RWPE2 (cell line): ENCODE data around the gene DMWD.

ENCODE experiments used
- ATAC-seq: fragments of 200-7000 bp; cut with Tn5 transposase; 3 replicates; pipeline ENCODE4 v1.9.1; 2021; ENCODE audit warnings: low read depth
- DNase-seq: peaks from one replicate; pipeline ENCODE4 v3.0.0-alpha.2; 2020; ENCODE audit warnings: low spot score
- H3K27ac ChIP-seq: fragments of 450-650 bp; 2 replicates; pipeline ENCODE4 v1.5.1; 2017; ENCODE audit warnings: mild to moderate bottlenecking; ENCODE audit not compliant: poor library complexity, severe bottlenecking
- H3K27me3 ChIP-seq: fragments of 250-450 bp; sonication (Bioruptor Pico); 2 replicates; pipeline ENCODE4 v1.5.1; 2021; ENCODE audit warnings: mild to moderate bottlenecking, moderate library complexity; ENCODE audit not compliant: insufficient read depth, poor library complexity, severe bottlenecking
- H3K36me3 ChIP-seq: fragments of 250-450 bp; sonication (Bioruptor Pico); 2 replicates; pipeline ENCODE4 v1.5.1; 2020; ENCODE audit warnings: low read depth, mild to moderate bottlenecking, moderate library complexity
- H3K4me1 ChIP-seq: fragments of 250-450 bp; sonication (Bioruptor Pico); 2 replicates; pipeline ENCODE4 v1.5.1; 2021; ENCODE audit warnings: mild to moderate bottlenecking, moderate library complexity; ENCODE audit not compliant: insufficient read depth, poor library complexity, severe bottlenecking
- H3K4me3 ChIP-seq: fragments of 250-450 bp; sonication (Bioruptor Pico); 2 replicates; pipeline ENCODE4 v1.5.1; 2021; ENCODE audit warnings: mild to moderate bottlenecking, moderate library complexity; ENCODE audit not compliant: severe bottlenecking
- H3K9me3 ChIP-seq: fragments of 250-450 bp; sonication (Bioruptor Pico); 2 replicates; pipeline ENCODE4 v1.5.1; 2021; ENCODE audit warnings: mild to moderate bottlenecking, moderate library complexity; ENCODE audit not compliant: severe bottlenecking
- TF ChIP-seq, protein P1 (sequence below): fragments of 450-650 bp; IDR thresholded peaks from one replicate; pipeline ENCODE4 v1.5.1; 2017; ENCODE audit warnings: mild to moderate bottlenecking, moderate library complexity; ENCODE audit not compliant: poor library complexity, severe bottlenecking

Gene DMWD

GRCh38 chr19:45824531-45825262, 32.1 kb upstream of the DMWD start:
- ATAC-seq (no peak), DNase-seq (no peak)
- H3K27ac ChIP-seq: no peak overlapping the region
- no peaks in the 10 kb centered on the region for H3K27me3 ChIP-seq
- no peaks in the 10 kb centered on the region for H3K9me3 ChIP-seq
- no peak overlapping the region for H3K4me3 ChIP-seq
- TF ChIP-seq, protein P1, sequence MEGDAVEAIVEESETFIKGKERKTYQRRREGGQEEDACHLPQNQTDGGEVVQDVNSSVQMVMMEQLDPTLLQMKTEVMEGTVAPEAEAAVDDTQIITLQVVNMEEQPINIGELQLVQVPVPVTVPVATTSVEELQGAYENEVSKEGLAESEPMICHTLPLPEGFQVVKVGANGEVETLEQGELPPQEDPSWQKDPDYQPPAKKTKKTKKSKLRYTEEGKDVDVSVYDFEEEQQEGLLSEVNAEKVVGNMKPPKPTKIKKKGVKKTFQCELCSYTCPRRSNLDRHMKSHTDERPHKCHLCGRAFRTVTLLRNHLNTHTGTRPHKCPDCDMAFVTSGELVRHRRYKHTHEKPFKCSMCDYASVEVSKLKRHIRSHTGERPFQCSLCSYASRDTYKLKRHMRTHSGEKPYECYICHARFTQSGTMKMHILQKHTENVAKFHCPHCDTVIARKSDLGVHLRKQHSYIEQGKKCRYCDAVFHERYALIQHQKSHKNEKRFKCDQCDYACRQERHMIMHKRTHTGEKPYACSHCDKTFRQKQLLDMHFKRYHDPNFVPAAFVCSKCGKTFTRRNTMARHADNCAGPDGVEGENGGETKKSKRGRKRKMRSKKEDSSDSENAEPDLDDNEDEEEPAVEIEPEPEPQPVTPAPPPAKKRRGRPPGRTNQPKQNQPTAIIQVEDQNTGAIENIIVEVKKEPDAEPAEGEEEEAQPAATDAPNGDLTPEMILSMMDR: no peak
- peaks cover 47% of the 10 kb centered on the region for H3K36me3 ChIP-seq
- peaks cover 5% of the 10 kb centered on the region for H3K4me1 ChIP-seq

DNA sequence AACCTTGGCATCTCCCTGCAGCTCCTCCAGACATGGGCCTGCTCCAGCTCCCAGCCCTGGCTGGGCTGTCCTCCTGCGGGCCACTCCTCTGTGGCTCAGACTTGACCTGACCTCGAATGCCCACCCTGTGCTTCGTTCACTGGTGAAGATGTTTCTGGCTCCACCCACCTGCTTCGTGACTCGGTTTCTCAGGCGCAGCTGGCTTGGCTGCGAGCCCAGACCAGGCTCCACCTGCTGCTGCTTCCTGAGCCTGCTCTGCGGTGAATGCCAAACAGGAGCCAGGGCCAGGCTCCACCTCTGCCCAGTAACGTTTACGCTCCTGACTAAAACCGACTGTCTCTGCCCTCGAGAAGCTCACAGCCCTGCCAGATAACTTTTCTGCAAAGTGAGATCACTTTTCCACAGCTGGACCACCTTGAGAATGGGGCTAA, 31.4 kb upstream of the DMWD start:
- H3K4me1 ChIP-seq: peaks cover 5% of the 10 kb centered on the region
- no peak overlapping the region for H3K27ac ChIP-seq
- TF ChIP-seq, protein P1: no peak
- peak; percentile 54 for ATAC-seq
- H3K36me3 ChIP-seq: peaks cover 41% of the 10 kb centered on the region
- H3K9me3 ChIP-seq: no peaks in the 10 kb centered on the region
- no peak for DNase-seq
- H3K4me3 ChIP-seq: no peak overlapping the region
- H3K27me3 ChIP-seq: no peaks in the 10 kb centered on the region

DNA sequence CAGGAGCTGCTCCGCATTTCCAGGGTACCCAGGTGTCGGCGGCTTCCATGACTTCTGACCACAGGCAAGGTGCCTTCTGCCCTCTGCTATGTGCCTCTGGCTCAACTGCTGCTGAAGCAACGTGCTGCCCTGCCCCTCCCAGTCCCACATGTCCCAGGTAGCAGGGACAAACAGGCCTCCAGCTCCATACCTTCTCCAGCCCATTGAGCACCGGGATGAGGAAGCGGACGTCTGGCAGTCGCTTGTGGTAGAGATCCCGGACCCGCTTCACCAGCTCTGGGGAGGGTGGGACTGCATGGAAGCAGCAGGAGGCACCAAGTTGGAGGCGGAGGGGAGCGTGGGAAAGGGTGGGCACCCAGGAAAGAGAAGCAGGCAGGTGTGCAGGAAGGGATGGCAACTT, 30.5 kb upstream of the DMWD start:
- Histone ChIP-seq H3K4me1 (peaks cover 5% of the 10 kb centered on the region), H3K27me3 (no peaks in the 10 kb centered on the region), H3K27ac (no peak overlapping the region), H3K4me3 (no peak overlapping the region), H3K36me3 (peaks cover 34% of the 10 kb centered on the region), H3K9me3 (no peaks in the 10 kb centered on the region)
- DNase-seq: no peak
- TF ChIP-seq, protein P1: no peak
- no peak for ATAC-seq

DNA sequence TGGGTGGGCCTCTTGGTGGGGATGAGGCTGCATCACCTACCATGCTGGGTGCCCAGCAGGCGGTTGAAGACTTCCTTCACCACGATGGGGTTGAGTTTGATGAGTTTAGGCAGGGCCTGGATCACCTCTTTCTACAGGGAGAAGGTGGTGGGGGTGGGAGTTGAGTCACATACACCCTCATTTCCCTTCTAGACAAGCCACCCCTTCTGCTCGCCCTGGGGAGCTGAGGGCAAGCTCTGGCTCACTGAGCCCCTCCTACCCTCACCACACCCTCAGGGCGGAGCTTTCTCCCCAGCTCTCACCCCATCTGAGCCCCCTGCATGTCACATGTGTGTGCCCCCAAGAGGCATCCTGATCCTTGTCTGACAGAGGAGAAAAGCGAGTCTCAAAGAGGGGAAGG, 30.1 kb upstream of the DMWD start:
- H3K4me3 ChIP-seq: no peak overlapping the region
- H3K9me3 ChIP-seq: no peaks in the 10 kb centered on the region
- H3K4me1 ChIP-seq: peaks cover 5% of the 10 kb centered on the region
- no peak overlapping the region for H3K27ac ChIP-seq
- ATAC-seq: no peak
- TF ChIP-seq, protein P1: no peak
- H3K27me3 ChIP-seq: no peaks in the 10 kb centered on the region
- peaks cover 30% of the 10 kb centered on the region for H3K36me3 ChIP-seq
- DNase-seq: no peak

DNA sequence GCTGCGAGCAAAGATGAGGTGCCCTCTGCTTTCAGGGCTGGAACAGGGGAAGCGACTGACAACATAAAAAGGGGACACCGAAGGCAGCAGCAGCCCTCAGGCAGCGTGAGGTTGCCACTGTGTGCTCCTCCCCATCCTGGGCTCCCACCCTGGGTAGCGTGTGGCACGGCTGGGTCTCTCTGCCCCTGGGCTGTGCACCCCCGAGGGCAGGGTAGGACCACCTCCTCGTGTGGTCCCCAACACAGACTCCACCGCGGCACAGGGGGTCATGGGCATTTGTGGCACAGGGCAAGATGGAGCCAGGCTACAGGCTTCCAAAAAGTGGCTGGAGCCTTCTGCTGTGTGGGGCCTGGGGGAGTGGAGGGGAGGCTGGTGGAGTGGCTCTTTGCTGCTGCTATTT, 28.9 kb upstream of the DMWD start:
- Histone ChIP-seq H3K27me3 (no peaks in the 10 kb centered on the region), H3K4me3 (no peak overlapping the region), H3K9me3 (no peaks in the 10 kb centered on the region), H3K4me1 (peaks cover 5% of the 10 kb centered on the region), H3K36me3 (peaks cover 25% of the 10 kb centered on the region), H3K27ac (no peak overlapping the region)
- DNase-seq (no peak), ATAC-seq (no peak)
- TF ChIP-seq, protein P1: no peak
